SU-DHL-6 (cell line): ENCODE measurements around the gene GLOD4.
A peak's percentile ranks its signal among the peaks of the same experiment; 100 is the strongest.
"Not testable (repeated sequence)": the region's sequence is repeated elsewhere in the genome, so short reads cannot be mapped to it uniquely, and the experiment has no call there.

Source experiments
- H2AFZ ChIP-seq: fragments of 200-600 bp; sonication (generic); 2 replicates; pipeline ENCODE4 v1.6.1; 2014; ENCODE audit warnings: low read depth, mild to moderate bottlenecking, moderate library complexity, mixed read lengths, antibody characterized with exemption, low read length; ENCODE audit not compliant: severe bottlenecking
- H3F3A ChIP-seq: fragments of 200-600 bp; shearing (Covaris generic); 2 replicates; pipeline ENCODE4 v1.6.0; 2016; ENCODE audit warnings: antibody characterized with exemption, mild to moderate bottlenecking; ENCODE audit not compliant: insufficient read depth
- H3K27ac ChIP-seq: fragments of 200-600 bp; sonication (generic); 2 replicates; pipeline ENCODE4 v1.5.1; 2016; ENCODE audit warnings: low read depth, mild to moderate bottlenecking, low read length, moderate library complexity, mixed read lengths
- H3K27me3 ChIP-seq: fragments of 200-600 bp; sonication (generic), shearing (Covaris generic); 2 replicates; pipeline ENCODE4 v1.6.0; 2014; ENCODE audit warnings: mild to moderate bottlenecking, low read length
- H3K36me3 ChIP-seq: fragments of 200-600 bp; sonication (generic); 2 replicates; pipeline ENCODE4 v1.6.1; 2014; ENCODE audit warnings: mild to moderate bottlenecking, low read length, mixed read lengths
- H3K4me2 ChIP-seq: fragments of 300-600, 200-600 bp; shearing (Covaris generic), sonication (generic); 2 replicates; pipeline ENCODE4 v1.6.0; 2014; ENCODE audit warnings: low read length, low read depth, mild to moderate bottlenecking; ENCODE audit not compliant: poor library complexity, severe bottlenecking
- H3K4me3 ChIP-seq: fragments of 200-600 bp; sonication (generic); 2 replicates; pipeline ENCODE4 v1.5.1; 2014; ENCODE audit warnings: antibody characterized with exemption, low read length, mild to moderate bottlenecking, mixed read lengths; ENCODE audit not compliant: insufficient read depth, poor library complexity, severe bottlenecking
- H3K79me2 ChIP-seq: fragments of 200-600 bp; sonication (generic); 2 replicates; pipeline ENCODE4 v1.6.1; 2014; ENCODE audit warnings: mild to moderate bottlenecking, low read length, moderate library complexity; ENCODE audit not compliant: insufficient read depth
- H3K9ac ChIP-seq: fragments of 200-600 bp; sonication (generic); 2 replicates; pipeline ENCODE4 v1.7.0; 2014; ENCODE audit warnings: mild to moderate bottlenecking, low read length
- H3K9me2 ChIP-seq: fragments of 200-600 bp; sonication (generic); replicated peaks from 2 replicates; pipeline ENCODE4 v1.6.1; 2014; ENCODE audit warnings: low read length; ENCODE audit not compliant: insufficient read depth
- H3K9me3 ChIP-seq: fragments of 200-600 bp; sonication (generic); 2 replicates; pipeline ENCODE4 v1.6.1; 2014; ENCODE audit warnings: low read length, mixed read lengths; ENCODE audit not compliant: insufficient read depth
- H4K20me1 ChIP-seq: fragments of 200-600 bp; sonication (generic); 2 replicates; pipeline ENCODE4 v1.6.1; 2014; ENCODE audit warnings: low read depth, mild to moderate bottlenecking, antibody characterized with exemption, low read length, moderate library complexity, mixed read lengths
- CTCF ChIP-seq: fragments of 200-600 bp; sonication (generic); IDR thresholded peaks from one replicate; pipeline ENCODE4 v1.5.1; 2017; ENCODE audit warnings: antibody characterized with exemption, mild to moderate bottlenecking, low read length, moderate library complexity; ENCODE audit not compliant: insufficient read depth, poor library complexity, severe bottlenecking
- EZH2phosphoT487 ChIP-seq: fragments of 200-600 bp; sonication (generic), shearing (Covaris generic); conservative IDR thresholded peaks from 2 replicates; pipeline ENCODE4 v1.6.1; 2018; ENCODE audit warnings: mild to moderate bottlenecking, antibody characterized with exemption, low read length, moderate library complexity, mixed read lengths

GLOD4 gene

GRCh38 chr17:781805-782731 is at the start of gene GLOD4, which contains the start of gene MRM3:
Gene GLOD4 (minus strand): TSS chr17:782280. CDS start chr17:782255, 25 bp downstream.
Gene MRM3 (plus strand): TSS chr17:782353. CDS start chr17:782379, 26 bp downstream.
- H3K36me3 ChIP-seq: no peaks in the 10 kb centered on the region
- peak within 1 kb of the TSS; percentile 97 for H3K4me3 ChIP-seq
- H3K9me3 ChIP-seq: no peaks in the 10 kb centered on the region
- no peaks in the 10 kb centered on the region for H3K9me2 ChIP-seq
- no peaks in the 10 kb centered on the region for H3F3A ChIP-seq
- H3K4me2 ChIP-seq: peak within 1 kb of the TSS; percentile 75
- H4K20me1 ChIP-seq: no peaks in the 10 kb centered on the region
- H3K79me2 ChIP-seq: peaks cover 62% of the 10 kb centered on the region
- H3K9ac ChIP-seq: peak within 1 kb of the TSS; percentile 92
- H3K27me3 ChIP-seq: no peaks in the 10 kb centered on the region
- H2AFZ ChIP-seq: peak within 1 kb of the TSS; percentile 85
- TF ChIP-seq CTCF (no peak), EZH2phosphoT487 (no peak)
- H3K27ac ChIP-seq: peak within 1 kb of the TSS; percentile 42

GRCh38 chr17:830950-831349 is 48.9 kb upstream of the GLOD4 start:
- TF ChIP-seq CTCF: no peak
- TF ChIP-seq EZH2phosphoT487: no peak
- H3K9me3 ChIP-seq: no peaks in the 10 kb centered on the region
- H4K20me1 ChIP-seq: no peaks in the 10 kb centered on the region
- no peaks in the 10 kb centered on the region for H3K27me3 ChIP-seq
- H3K4me2 ChIP-seq: no peak overlapping the region
- H3K9ac ChIP-seq: no peak overlapping the region
- H2AFZ ChIP-seq: no peak overlapping the region
- H3K9me2 ChIP-seq: no peaks in the 10 kb centered on the region
- H3K4me3 ChIP-seq: no peak overlapping the region
- H3K36me3 ChIP-seq: no peaks in the 10 kb centered on the region
- H3K27ac ChIP-seq: no peak overlapping the region
- H3F3A ChIP-seq: no peaks in the 10 kb centered on the region
- no peaks in the 10 kb centered on the region for H3K79me2 ChIP-seq

- no peaks in the 10 kb centered on the region for H3F3A ChIP-seq
- H3K27ac ChIP-seq: no peak overlapping the region
- no peaks in the 10 kb centered on the region; the same call in 1 of the 2 replicates for H3K27me3 ChIP-seq
- no peak overlapping the region for H3K9ac ChIP-seq
- H3K4me3 ChIP-seq: no peak overlapping the region
- H3K4me2 ChIP-seq: no peak overlapping the region
- H3K36me3 ChIP-seq: no peaks in the 10 kb centered on the region
- H4K20me1 ChIP-seq: no peaks in the 10 kb centered on the region
- no peaks in the 10 kb centered on the region for H3K9me3 ChIP-seq
- H3K9me2 ChIP-seq: no peaks in the 10 kb centered on the region
- no peaks in the 10 kb centered on the region for H3K79me2 ChIP-seq
- no peak overlapping the region for H2AFZ ChIP-seq
- no peak for TF ChIP-seq CTCF
- TF ChIP-seq EZH2phosphoT487: no peak
Observed at GRCh38 chr17:830381-830780, 48.3 kb upstream of the GLOD4 start.

GRCh38 chr17:829614-830013 is 47.5 kb upstream of the GLOD4 start:
- not testable (repeated sequence) for H2AFZ ChIP-seq, H3K4me2 ChIP-seq, H3K9ac ChIP-seq, H3K9me2 ChIP-seq, H3K79me2 ChIP-seq, H3K36me3 ChIP-seq, H3K27me3 ChIP-seq, H3F3A ChIP-seq, H3K4me3 ChIP-seq, H3K27ac ChIP-seq, H3K9me3 ChIP-seq, H4K20me1 ChIP-seq
